OCI-LY3 (cell line): ENCODE data around the gene HAUS7.

Experiments used
- EZH2phosphoT487 ChIP-seq: fragments of 200-600 bp; shearing (Covaris generic); IDR thresholded peaks from 2 replicates; pipeline ENCODE4 v1.6.1; 2018; ENCODE audit warnings: antibody characterized with exemption, mixed run types, low read depth
- TF ChIP-seq, protein P1 (sequence below): fragments of 200-600, 300-600 bp; sonication (generic); IDR thresholded peaks from 2 replicates; pipeline ENCODE4 v1.5.1; 2014; ENCODE audit warnings: antibody characterized with exemption, low read length, low read depth

DNA sequence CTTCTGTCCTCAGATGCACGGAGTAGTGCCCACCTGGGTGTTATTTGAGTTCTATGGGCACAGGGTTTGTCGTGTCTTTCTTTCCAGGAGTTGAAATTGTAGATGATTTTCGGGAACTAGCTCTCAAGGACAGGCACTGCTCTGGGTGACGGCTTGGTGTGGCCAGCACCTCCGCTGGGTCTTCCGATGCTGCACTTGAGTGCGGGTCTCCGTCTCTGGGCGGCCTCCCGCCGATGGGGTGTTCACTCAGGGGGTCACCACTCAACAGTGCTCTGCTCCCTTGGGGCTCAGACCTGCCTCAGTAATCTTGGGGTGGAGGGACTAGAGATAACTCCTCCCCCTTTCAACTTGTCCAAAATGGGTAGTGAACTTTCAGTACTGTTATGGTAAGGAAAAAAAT, 56.6 kb downstream of the HAUS7 start:
- TF ChIP-seq, protein P1, sequence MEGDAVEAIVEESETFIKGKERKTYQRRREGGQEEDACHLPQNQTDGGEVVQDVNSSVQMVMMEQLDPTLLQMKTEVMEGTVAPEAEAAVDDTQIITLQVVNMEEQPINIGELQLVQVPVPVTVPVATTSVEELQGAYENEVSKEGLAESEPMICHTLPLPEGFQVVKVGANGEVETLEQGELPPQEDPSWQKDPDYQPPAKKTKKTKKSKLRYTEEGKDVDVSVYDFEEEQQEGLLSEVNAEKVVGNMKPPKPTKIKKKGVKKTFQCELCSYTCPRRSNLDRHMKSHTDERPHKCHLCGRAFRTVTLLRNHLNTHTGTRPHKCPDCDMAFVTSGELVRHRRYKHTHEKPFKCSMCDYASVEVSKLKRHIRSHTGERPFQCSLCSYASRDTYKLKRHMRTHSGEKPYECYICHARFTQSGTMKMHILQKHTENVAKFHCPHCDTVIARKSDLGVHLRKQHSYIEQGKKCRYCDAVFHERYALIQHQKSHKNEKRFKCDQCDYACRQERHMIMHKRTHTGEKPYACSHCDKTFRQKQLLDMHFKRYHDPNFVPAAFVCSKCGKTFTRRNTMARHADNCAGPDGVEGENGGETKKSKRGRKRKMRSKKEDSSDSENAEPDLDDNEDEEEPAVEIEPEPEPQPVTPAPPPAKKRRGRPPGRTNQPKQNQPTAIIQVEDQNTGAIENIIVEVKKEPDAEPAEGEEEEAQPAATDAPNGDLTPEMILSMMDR = no peak
- TF ChIP-seq EZH2phosphoT487 = no peak
